GM12891 (cell line): ENCODE measurements around the gene MARCHF3.
"Not testable (repeated sequence)": the region's sequence is repeated elsewhere in the genome, so short reads cannot be mapped to it uniquely, and the experiment has no call there.

Source experiments
- DNase-seq: peaks from one replicate; pipeline ENCODE4 v3.0.0; 2011; ENCODE audit warnings: low spot score; ENCODE audit not compliant: insufficient read length
- FAIRE-seq: peaks from 2 replicates; lab custom pipeline; 2011; peaks lifted over from hg19 to GRCh38; lab: Jason Lieb, UNC
- PAX5 ChIP-seq: IDR thresholded peaks from 2 replicates; pipeline ENCODE4 v1.6.1; 2011; ENCODE audit warnings: low read length, moderate library complexity, mild to moderate bottlenecking; ENCODE audit not compliant: insufficient read depth, severe bottlenecking
- POLR2A ChIP-seq: IDR thresholded peaks from 2 replicates; pipeline ENCODE4 v1.6.1; 2011; ENCODE audit warnings: low read depth, low read length, control low read depth
- POLR2AphosphoS5 ChIP-seq: IDR thresholded peaks from 2 replicates; pipeline ENCODE4 v1.6.1; 2011; ENCODE audit warnings: low read depth, low read length, control low read depth
- POU2F2 ChIP-seq: IDR thresholded peaks from 2 replicates; pipeline ENCODE4 v1.6.1; 2011; ENCODE audit warnings: low read depth, mild to moderate bottlenecking, control low read depth, low read length, moderate library complexity
- SPI1 ChIP-seq: IDR thresholded peaks from 2 replicates; pipeline ENCODE4 v1.6.1; 2011; ENCODE audit warnings: low read depth, low read length, control low read depth
- TAF1 ChIP-seq: IDR thresholded peaks from 2 replicates; pipeline ENCODE4 v1.6.1; 2011; ENCODE audit warnings: low read depth, low read length, control low read depth

MARCHF3 gene

GRCh38 chr5:126915496-126915895, 114.9 kb downstream of the MARCHF3 start:
- no peak for TF ChIP-seq TAF1
- no peak for FAIRE-seq
- DNase-seq, result no peak

GRCh38 chr5:126914801-126915436, 115.4 kb downstream of the MARCHF3 start:
- TF ChIP-seq POU2F2 (no peak), SPI1 (no peak), POLR2AphosphoS5 (no peak), PAX5 (no peak), POLR2A (no peak), TAF1 (no peak)
- no peak for DNase-seq
- no peak for FAIRE-seq

DNA sequence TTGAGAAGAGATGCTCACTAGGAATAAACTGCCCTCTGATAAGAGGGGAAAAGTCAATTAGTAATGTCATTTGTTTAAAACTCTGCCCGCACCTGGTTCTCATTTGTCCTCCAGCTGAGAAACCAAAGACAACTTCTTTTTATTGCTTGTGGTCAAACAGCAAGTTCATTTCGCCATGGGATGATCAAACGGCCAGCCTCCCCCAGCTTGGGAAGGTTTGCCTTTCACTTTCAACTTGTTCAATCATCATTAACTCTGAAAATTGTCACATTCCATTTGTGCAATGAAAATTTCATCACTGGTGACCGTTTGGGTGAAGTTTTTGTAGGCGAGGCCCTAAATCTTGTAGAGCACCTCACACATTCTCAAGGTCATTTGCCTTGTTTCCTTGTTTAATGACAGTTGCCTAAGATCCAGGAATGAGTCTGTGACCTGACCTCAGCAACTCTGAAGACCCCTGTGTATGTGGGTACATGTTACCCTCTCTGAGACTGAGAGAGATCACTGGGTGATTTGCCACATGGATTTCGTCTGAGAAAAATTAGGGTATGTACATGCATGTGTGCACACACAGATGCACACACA, 117.7 kb downstream of the MARCHF3 start:
- DNase-seq (no peak), FAIRE-seq (no peak)
- TF ChIP-seq TAF1, result no peak

DNA sequence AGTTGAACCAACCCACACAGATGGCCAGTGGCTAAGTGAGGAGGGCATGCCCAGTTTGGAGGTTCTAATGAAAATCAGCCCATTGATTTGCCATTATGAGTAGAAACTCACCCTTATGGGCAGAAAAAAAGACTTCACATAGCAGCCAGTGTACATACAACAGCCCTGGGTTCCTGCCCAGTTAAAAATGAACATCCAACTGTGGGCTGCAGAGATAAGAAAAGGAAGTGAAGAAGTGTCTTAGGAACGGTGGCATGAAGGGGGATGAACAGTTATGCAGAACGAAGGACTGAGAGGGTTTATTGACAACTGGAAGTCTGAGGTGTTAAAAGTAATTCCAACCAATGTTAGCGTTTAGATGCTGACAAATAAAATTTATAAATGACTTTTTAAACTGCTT, 118.4 kb downstream of the MARCHF3 start:
- no peak for FAIRE-seq
- no peak for TF ChIP-seq POLR2A
- TF ChIP-seq PAX5, result no peak
- no peak for TF ChIP-seq TAF1
- no peak for TF ChIP-seq SPI1
- TF ChIP-seq POLR2AphosphoS5, result no peak
- TF ChIP-seq POU2F2, result no peak
- no peak for DNase-seq

DNA sequence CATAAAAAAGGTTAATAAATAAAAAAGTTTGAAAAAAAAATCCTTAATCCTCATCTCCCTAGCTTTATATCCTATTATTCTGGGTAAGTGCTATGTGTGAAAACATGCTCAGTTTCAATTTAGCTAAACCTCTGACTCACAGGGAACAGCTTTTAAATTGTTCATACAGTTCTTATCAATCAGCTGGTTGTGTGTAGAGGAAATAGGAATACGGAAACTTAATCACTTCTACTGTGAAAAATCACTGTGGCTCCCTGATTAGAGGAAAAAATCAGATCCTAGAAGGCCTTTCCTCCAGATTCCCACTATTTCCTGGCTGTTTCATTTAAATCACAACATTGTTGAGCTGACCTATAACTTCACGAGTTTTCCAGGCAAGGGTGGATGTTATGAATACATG, 120.5 kb downstream of the MARCHF3 start:
- no peak for DNase-seq
- TF ChIP-seq POLR2AphosphoS5 (no peak), PAX5 (no peak), TAF1 (no peak), SPI1 (no peak), POU2F2 (no peak), POLR2A (no peak)
- FAIRE-seq, result no peak

DNA sequence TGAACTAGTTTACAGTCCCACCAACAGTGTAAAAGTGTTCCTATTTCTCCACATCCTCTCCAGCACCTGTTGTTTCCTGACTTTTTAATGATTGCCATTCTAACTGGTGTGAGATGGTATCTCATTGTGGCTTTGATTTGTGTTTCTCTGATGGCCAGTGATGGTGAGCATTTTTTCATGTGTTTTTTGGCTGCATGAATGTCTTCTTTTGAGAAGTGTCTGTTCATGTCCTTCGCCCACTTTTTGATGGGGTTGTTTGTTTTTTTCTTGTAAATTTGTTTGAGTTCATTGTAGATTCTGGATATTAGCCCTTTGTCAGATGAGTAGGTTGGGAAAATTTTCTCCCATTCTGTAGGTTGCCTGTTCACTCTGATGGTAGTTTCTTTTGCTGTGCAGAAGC, 126.0 kb downstream of the MARCHF3 start:
- DNase-seq, FAIRE-seq: not testable (repeated sequence)

GRCh38 chr5:126900796-126901195, 129.6 kb downstream of the MARCHF3 start:
- TF ChIP-seq SPI1 (no peak), POLR2A (no peak), TAF1 (no peak), POLR2AphosphoS5 (no peak)
- DNase-seq (no peak), FAIRE-seq (no peak)

DNA sequence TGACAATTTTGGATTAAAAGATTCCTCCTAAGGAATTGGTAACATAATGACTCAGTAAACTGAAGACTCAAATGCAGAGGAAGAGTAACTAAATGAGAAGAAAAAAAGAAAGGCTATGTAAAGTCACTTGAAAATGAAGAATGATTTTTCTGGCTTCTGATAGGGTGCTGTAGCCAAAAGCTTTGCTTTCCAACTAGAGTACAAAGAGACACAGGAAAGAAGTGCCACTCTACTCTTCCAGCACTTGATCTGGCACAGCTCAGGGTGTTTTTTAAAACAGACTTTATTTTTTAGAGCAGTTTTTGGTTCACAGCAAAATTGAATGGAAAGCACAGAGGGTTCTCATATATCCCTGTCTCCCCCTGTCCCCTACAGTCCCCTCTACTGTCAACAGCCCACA, 130.9 kb downstream of the MARCHF3 start:
- no peak for TF ChIP-seq TAF1
- TF ChIP-seq POLR2A, result no peak
- TF ChIP-seq PAX5, result no peak
- no peak for TF ChIP-seq SPI1
- no peak for TF ChIP-seq POLR2AphosphoS5
- no peak for TF ChIP-seq POU2F2
- no peak for DNase-seq
- no peak for FAIRE-seq

GRCh38 chr5:126897851-126898630, 132.3 kb downstream of the MARCHF3 start:
- TF ChIP-seq POLR2AphosphoS5, result no peak
- no peak for TF ChIP-seq PAX5
- TF ChIP-seq POLR2A, result no peak
- TF ChIP-seq SPI1, result no peak
- TF ChIP-seq TAF1, result no peak
- no peak for TF ChIP-seq POU2F2
- FAIRE-seq (no peak), DNase-seq (no peak)

- DNase-seq, result no peak
- FAIRE-seq, result no peak
- TF ChIP-seq POLR2AphosphoS5 (no peak), TAF1 (no peak), PAX5 (no peak), SPI1 (no peak), POU2F2 (no peak), POLR2A (no peak)
These were observed 134.1 kb downstream of the MARCHF3 start for GRCh38 chr5:126896170-126896702.

GRCh38 chr5:126895712-126896111, 134.6 kb downstream of the MARCHF3 start:
- not testable (repeated sequence) for DNase-seq, FAIRE-seq

- not testable (repeated sequence) for DNase-seq, FAIRE-seq
These were observed 139.9 kb downstream of the MARCHF3 start for GRCh38 chr5:126890414-126890813.
